CD14-positive monocyte (primary cell): ENCODE measurements around the gene ATF7IP2. TPM values are rescaled to one million over a fixed set of nuclear protein-coding genes. Genes with fewer than 3 reads are reported as not detected.

Experiments used
- DNase-seq, 3 donors: peaks; one replicate each; pipeline ENCODE4 v3.0.0-alpha.2; 2011 to 2022
- H2AFZ ChIP-seq: 2 replicates; pipeline ENCODE4 v1.6.0; 2012; ENCODE audit warnings: mild to moderate bottlenecking, low read depth, low read length, inconsistent platforms; ENCODE audit not compliant: insufficient read depth, poor library complexity, severe bottlenecking
- H3K27ac ChIP-seq, 2 donors: 1 replicate in 1 of 2; 2 replicates in 1 of 2; pipeline ENCODE4 v1.5.1; 2012 to 2013; ENCODE audit warnings: low read length in 2 of 2, control low read depth in 1 of 2, inconsistent platforms in 1 of 2, low read depth in 1 of 2, mild to moderate bottlenecking in 1 of 2
- H3K27me3 ChIP-seq, 2 donors: one replicate each; pipeline versions ENCODE4 v1.6.0 to v1.6.1; 2011 to 2013; ENCODE audit warnings: low read length in 2 of 2; ENCODE audit not compliant: control insufficient read depth in 2 of 2, insufficient read depth in 2 of 2
- H3K36me3 ChIP-seq, 2 donors: replicated peaks in 1 of 2; 1 replicate in 1 of 2; 2 replicates in 1 of 2; pipeline versions ENCODE4 v1.5.1 to v1.6.1; 2012 to 2013; ENCODE audit warnings: low read length in 2 of 2, control low read depth in 1 of 2, inconsistent platforms in 1 of 2, mild to moderate bottlenecking in 1 of 2; ENCODE audit not compliant: insufficient read depth in 2 of 2, control insufficient read depth in 1 of 2
- H3K4me1 ChIP-seq, 2 donors: 1 replicate in 1 of 2; 2 replicates in 1 of 2; pipeline versions ENCODE4 v1.5.1 to v1.6.1; 2012 to 2013; ENCODE audit warnings: low read length in 2 of 2, control low read depth in 1 of 2, inconsistent platforms in 1 of 2, mild to moderate bottlenecking in 1 of 2, moderate library complexity in 1 of 2; ENCODE audit not compliant: insufficient read depth in 2 of 2, control insufficient read depth in 1 of 2
- H3K4me2 ChIP-seq: replicated peaks from 2 replicates; pipeline ENCODE3; 2012; ENCODE audit warnings: low read length, moderate library complexity, mild to moderate bottlenecking; ENCODE audit not compliant: poor library complexity, severe bottlenecking; ENCODE audit errors: extremely low read depth
- H3K4me3 ChIP-seq, 3 experiments: fragments of 200-600 bp in 1 of 3; sonication (generic) in 1 of 3; replicated peaks in 1 of 3; 1 replicate in 2 of 3; 2 replicates in 1 of 3; pipeline ENCODE4 v1.5.1; 2011 to 2013; ENCODE audit warnings: low read length in 3 of 3, mild to moderate bottlenecking in 3 of 3, control low read depth in 2 of 3, low read depth in 2 of 3, inconsistent platforms in 1 of 3, moderate library complexity in 1 of 3
- H3K79me2 ChIP-seq: 2 replicates; pipeline ENCODE4 v1.6.0; 2012; ENCODE audit warnings: mild to moderate bottlenecking, control low read depth, inconsistent platforms, low read length, moderate library complexity; ENCODE audit not compliant: insufficient read depth
- H3K9ac ChIP-seq: 2 replicates; pipeline ENCODE4 v1.6.0; 2017; ENCODE audit warnings: low read length, mild to moderate bottlenecking; ENCODE audit not compliant: insufficient read depth, poor library complexity, severe bottlenecking
- H3K9me3 ChIP-seq, 2 donors: replicated peaks in 1 of 2; 1 replicate in 1 of 2; 2 replicates in 1 of 2; pipeline versions ENCODE4 v1.5.1 to v1.6.1; 2012 to 2013; ENCODE audit warnings: low read length in 2 of 2, control low read depth in 1 of 2; ENCODE audit not compliant: control insufficient read depth in 1 of 2, insufficient read depth in 1 of 2
- H4K20me1 ChIP-seq: 2 replicates; pipeline ENCODE4 v1.6.0; 2012; ENCODE audit warnings: mild to moderate bottlenecking, low read length, control low read depth, moderate library complexity; ENCODE audit not compliant: insufficient read depth
- H3K27ac Mint-ChIP-seq, 7 donors: one replicate each; pipeline ENCODE4 v1.8.0; 2020; ENCODE audit warnings: mild to moderate bottlenecking in 7 of 7, mixed read lengths in 7 of 7, moderate library complexity in 6 of 7, inconsistent platforms in 2 of 7
- H3K27me3 Mint-ChIP-seq, 3 donors: one replicate each; pipeline ENCODE4 v1.8.0; 2021 to 2022; ENCODE audit warnings: low read depth in 3 of 3, mild to moderate bottlenecking in 3 of 3, mixed read lengths in 3 of 3, moderate library complexity in 3 of 3, inconsistent platforms in 1 of 3
- H3K36me3 Mint-ChIP-seq, 2 donors: one replicate each; pipeline ENCODE4 v1.8.0; 2020; ENCODE audit warnings: mixed read lengths in 2 of 2, inconsistent platforms in 1 of 2, mild to moderate bottlenecking in 1 of 2
- H3K4me1 Mint-ChIP-seq: one replicate; pipeline ENCODE4 v1.8.0; 2020; ENCODE audit warnings: mild to moderate bottlenecking, mixed read lengths
- H3K4me3 Mint-ChIP-seq, 2 donors: one replicate each; pipeline ENCODE4 v1.8.0; 2020; ENCODE audit warnings: mild to moderate bottlenecking in 2 of 2, mixed read lengths in 2 of 2, moderate library complexity in 1 of 2
- H3K9me3 Mint-ChIP-seq, 7 donors: one replicate each; pipeline ENCODE4 v1.8.0; 2020 to 2022; ENCODE audit warnings: mixed read lengths in 7 of 7, mild to moderate bottlenecking in 6 of 7, moderate library complexity in 6 of 7, inconsistent platforms in 2 of 7
- CTCF ChIP-seq: fragments of 200-600 bp; IDR thresholded peaks from one replicate; pipeline ENCODE4 v1.8.0; 2022; ENCODE audit warnings: antibody characterized with exemption, mild to moderate bottlenecking
- WGBS: methylation state at CpG from one replicate; pipeline ENCODE4 v1.1.5; 2013; ENCODE audit warnings: missing lambda C conversion rate; ENCODE audit not compliant: insufficient coverage; 5-methylcytosine and 5-hydroxymethylcytosine counted together
- intact Hi-C, 2 donors: fragments of 100-400 bp; cut with micrococcal nuclease; formaldehyde crosslinking; loops; one replicate each; pipeline versions ENCODE4 v1.15.0 to v1.15.1; 2023
- polyA plus RNA-seq, 3 donors: library from polyadenylated mRNA; depleted of rRNA in 1 of 3; unstranded in 2 of 3; stranded (reverse) in 1 of 3; fragments of 300-500 nt in 2 of 3; fragments of >200 nt in 1 of 3; fragmentation: Illumina TruSeq in 2 of 3; gene quantifications; 1 replicate in 2 of 3; 2 replicates in 1 of 3; pipeline ENCODE4 v1.2.3, GENCODE V29; 2012 to 2021

The ATF7IP2 gene
- polyA plus RNA-seq, 3 donors: 8.7 to 36.4 (median 11.9) TPM

DNA sequence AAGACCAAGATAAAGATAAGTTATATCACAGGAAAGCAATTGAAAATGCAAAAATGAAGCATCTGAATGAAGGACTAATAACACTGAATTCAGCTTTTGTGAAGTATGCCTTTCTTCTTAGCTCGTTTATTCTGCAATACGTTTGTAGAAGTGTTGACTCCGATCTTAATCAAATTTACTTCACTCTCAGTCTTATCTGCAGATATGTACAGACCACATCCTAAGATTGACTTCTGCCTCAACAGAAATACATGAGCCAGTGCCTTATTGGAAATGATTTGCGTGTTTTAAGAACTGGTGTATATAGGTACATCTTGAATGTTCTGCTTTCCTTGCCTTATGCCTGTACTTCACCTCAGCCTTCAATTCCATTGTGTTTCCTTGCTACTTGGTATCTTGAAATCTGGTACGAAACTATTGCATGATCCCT lies 1.3 kb downstream of the ATF7IP2 start:
- Histone ChIP-seq H3K4me1 (peaks cover 12 to 15% of the 10 kb centered on the region in 2 donors), H4K20me1 (no peaks in the 10 kb centered on the region), H3K36me3 (no peaks in the 10 kb centered on the region), H3K27me3 (no peaks in the 10 kb centered on the region), H3K79me2 (peaks cover 17% of the 10 kb centered on the region), H3K4me3 (peak overlapping the region in 2 of 3 experiments; percentile 65 to 83), H3K9me3 (peaks cover 0 to 8% of the 10 kb centered on the region in 2 donors), H3K27ac (no peak overlapping the region), H3K4me2 (peak overlapping the region; percentile 90), H2AFZ (peak overlapping the region; percentile 88), H3K9ac (no peak overlapping the region)
- H3K27me3 Mint-ChIP-seq: peaks cover 0 to 6% (median 0%) of the 10 kb centered on the region in 3 donors
- H3K27ac Mint-ChIP-seq: no peak overlapping the region
- intact Hi-C loops: no loop called here
- H3K4me3 Mint-ChIP-seq: peak overlapping the region; percentile 89 to 97
- H3K4me1 Mint-ChIP-seq: peaks cover 20% of the 10 kb centered on the region
- DNase-seq: no peak
- peaks cover 3 to 25% (median 11%) of the 10 kb centered on the region in 7 donors for H3K9me3 Mint-ChIP-seq
- WGBS: no CpG with 5 or more reads among the region's 5 CpGs
- TF ChIP-seq CTCF: no peak
- peaks cover 4 to 15% of the 10 kb centered on the region in 2 donors for H3K36me3 Mint-ChIP-seq

DNA sequence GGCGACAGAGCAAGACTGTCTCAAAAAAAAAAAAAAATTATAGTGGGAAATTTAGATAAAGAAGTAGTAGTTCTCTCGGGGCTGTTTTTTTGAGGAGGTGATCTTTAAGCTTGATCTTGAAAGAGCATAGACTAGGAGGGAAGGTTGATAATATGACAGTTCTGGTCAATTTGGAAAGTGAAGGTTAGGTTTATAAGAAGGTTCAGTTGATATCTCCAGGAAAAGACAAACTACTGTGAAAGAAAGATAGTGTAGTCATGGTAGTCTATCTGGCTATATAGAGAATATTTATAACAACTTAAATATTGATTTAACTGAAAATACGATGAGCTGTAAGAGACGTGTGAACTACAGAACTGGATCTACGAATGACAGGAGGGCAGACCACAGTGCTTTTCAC lies 3.1 kb downstream of the ATF7IP2 start:
- Histone ChIP-seq H3K9me3 (peaks cover 0 to 19% of the 10 kb centered on the region in 2 donors), H3K4me2 (no peak overlapping the region), H3K9ac (no peak overlapping the region), H2AFZ (no peak overlapping the region), H3K27me3 (no peaks in the 10 kb centered on the region), H3K4me3 (no peak overlapping the region), H3K4me1 (peaks cover 12 to 15% of the 10 kb centered on the region in 2 donors), H3K27ac (no peak overlapping the region), H3K79me2 (peaks cover 17% of the 10 kb centered on the region), H4K20me1 (no peaks in the 10 kb centered on the region), H3K36me3 (no peaks in the 10 kb centered on the region)
- whole genome bisulfite sequencing: 88% methylated on average over 1 of the region's 5 CpGs
- Mint-ChIP-seq H3K4me3 (no peak overlapping the region), H3K9me3 (peaks cover 3 to 31% (median 13%) of the 10 kb centered on the region in 7 donors), H3K4me1 (peaks cover 20% of the 10 kb centered on the region), H3K36me3 (peaks cover 6 to 16% of the 10 kb centered on the region in 2 donors), H3K27me3 (peaks cover 0 to 6% (median 0%) of the 10 kb centered on the region in 3 donors), H3K27ac (no peak overlapping the region)
- no peak for DNase-seq
- intact Hi-C loops: no loop called here
- no peak for TF ChIP-seq CTCF
